Hematopoietic multipotent progenitor cell (in vitro differentiated cells): ENCODE data around the gene CEP19. TPM values are rescaled to one million over a fixed set of nuclear protein-coding genes. Genes with fewer than 3 reads are reported as not detected.
A peak's percentile ranks its signal among the peaks of the same experiment; 100 is the strongest.

Source experiments
- DNase-seq, 3 donors: peaks; one replicate each; pipeline ENCODE4 v3.0.0-alpha.2; 2011 to 2015; ENCODE audit warnings: low read depth in 2 of 3, low spot score in 2 of 3
- total RNA-seq: library from RNA; depleted of rRNA; stranded (reverse); fragments of >200 nt; gene quantifications from one replicate; pipeline ENCODE4 v1.2.3, GENCODE V29; 2012

Gene CEP19
- total RNA-seq, 1 donor, result 3.0 TPM

- peak in 1 of 3 donors; percentile 68 for DNase-seq
These were observed 714 bp upstream of the CEP19 start for GRCh38 chr3:196712514-196713413.

GRCh38 chr3:196708467-196708866 lies 3.6 kb downstream of the CEP19 start:
- DNase-seq, result no peak

- no peak for DNase-seq
These were observed 4.5 kb downstream of the CEP19 start for GRCh38 chr3:196707566-196707965.

GRCh38 chr3:196706731-196707130 lies 5.3 kb downstream of the CEP19 start:
- no peak for DNase-seq

GRCh38 chr3:196706327-196706726 lies 5.7 kb downstream of the CEP19 start:
- DNase-seq, result no peak

GRCh38 chr3:196700801-196701200 lies 11.2 kb downstream of the CEP19 start:
- DNase-seq, result no peak

GRCh38 chr3:196699749-196700148 lies 12.3 kb downstream of the CEP19 start:
- no peak for DNase-seq

- DNase-seq, result no peak
These were observed 14.8 kb downstream of the CEP19 start for GRCh38 chr3:196697270-196697669.

GRCh38 chr3:196695849-196696226 lies 16.2 kb downstream of the CEP19 start:
- no peak for DNase-seq

- DNase-seq, result no peak
These were observed 16.9 kb downstream of the CEP19 start for GRCh38 chr3:196694941-196695848.

- peak in 2 of 3 donors; percentile 46 to 73 for DNase-seq
These were observed 17.8 kb downstream of the CEP19 start for GRCh38 chr3:196694202-196694638.

GRCh38 chr3:196691386-196691785 lies 20.7 kb downstream of the CEP19 start:
- no peak for DNase-seq

GRCh38 chr3:196689941-196690660 lies 21.9 kb downstream of the CEP19 start:
- no peak for DNase-seq

GRCh38 chr3:196688349-196688748 lies 23.7 kb downstream of the CEP19 start:
- peak in 2 of 3 donors; percentile 51 to 62 for DNase-seq

GRCh38 chr3:196686436-196686835 lies 25.6 kb downstream of the CEP19 start:
- no peak for DNase-seq

GRCh38 chr3:196684548-196685407 lies 27.3 kb downstream of the CEP19 start:
- peak; percentile 50 to 80 (median 79) for DNase-seq

GRCh38 chr3:196677931-196678330 lies 34.1 kb downstream of the CEP19 start:
- DNase-seq, result no peak

GRCh38 chr3:196677353-196677752 lies 34.7 kb downstream of the CEP19 start:
- DNase-seq, result no peak

- no peak for DNase-seq
These were observed 38.4 kb downstream of the CEP19 start for GRCh38 chr3:196673632-196674031.

- no peak for DNase-seq
These were observed 41.7 kb downstream of the CEP19 start for GRCh38 chr3:196670339-196670738.
